Kidney glomerular epithelial cell (primary cell): ENCODE results near the gene ASXL2.
A peak's percentile ranks its signal among the peaks of the same experiment; 100 is the strongest.
"Not testable (repeated sequence)": the region's sequence is repeated elsewhere in the genome, so short reads cannot be mapped to it uniquely, and the experiment has no call there.

Experiments used
- DNase-seq: peaks from one replicate; lab custom pipeline; 2025; lab: John Stamatoyannopoulos, UW

Gene ASXL2

DNA sequence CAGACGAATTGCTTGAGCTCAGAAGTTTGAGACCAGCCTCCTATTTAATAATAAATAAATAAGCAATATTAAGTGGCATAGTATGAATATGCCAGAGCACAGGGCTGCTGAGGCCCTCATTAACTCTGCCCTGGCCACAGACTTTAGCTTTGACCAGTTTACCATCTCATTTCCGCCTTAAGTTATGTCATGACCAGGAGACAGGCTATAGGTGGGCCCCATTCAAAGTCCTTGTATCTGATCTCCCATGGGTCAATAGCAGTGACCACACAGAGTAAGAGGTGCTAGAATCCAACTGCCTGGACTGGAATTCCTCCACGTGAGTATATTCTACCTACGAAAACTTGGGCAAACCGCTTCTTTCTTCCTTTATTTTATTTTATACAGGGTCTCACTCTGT lies 13.4 kb upstream of the ASXL2 start:
- no peak for DNase-seq

DNA sequence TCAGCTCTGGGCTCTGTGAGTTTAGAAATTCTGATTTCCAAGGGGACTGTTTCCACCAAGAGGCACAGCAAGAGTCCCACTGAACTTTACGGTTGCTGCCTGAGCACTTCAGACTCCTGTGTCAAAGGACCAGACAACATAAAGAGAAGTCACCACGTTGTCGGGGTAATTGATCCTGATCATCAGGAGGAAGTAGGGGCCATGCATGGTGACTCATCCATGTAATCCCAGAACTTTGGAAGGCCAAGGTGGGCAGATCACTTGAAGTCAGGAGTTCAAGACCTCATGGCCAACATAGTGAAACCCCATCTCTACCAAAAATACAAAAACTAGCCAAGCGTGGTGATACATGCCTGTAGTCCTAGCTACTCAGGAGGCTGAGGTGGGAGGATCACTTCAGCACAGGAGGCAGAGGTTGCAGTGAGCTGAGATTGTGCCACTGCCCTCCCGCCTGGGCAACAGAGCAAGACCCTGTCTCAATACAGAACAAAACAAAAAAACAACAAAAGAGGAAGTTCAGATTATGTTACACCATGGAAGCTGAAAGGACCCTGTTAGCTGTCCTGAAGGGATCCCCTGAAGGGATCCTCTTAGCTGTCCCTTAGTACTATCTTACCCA lies 9.4 kb upstream of the ASXL2 start:
- no peak for DNase-seq

DNA sequence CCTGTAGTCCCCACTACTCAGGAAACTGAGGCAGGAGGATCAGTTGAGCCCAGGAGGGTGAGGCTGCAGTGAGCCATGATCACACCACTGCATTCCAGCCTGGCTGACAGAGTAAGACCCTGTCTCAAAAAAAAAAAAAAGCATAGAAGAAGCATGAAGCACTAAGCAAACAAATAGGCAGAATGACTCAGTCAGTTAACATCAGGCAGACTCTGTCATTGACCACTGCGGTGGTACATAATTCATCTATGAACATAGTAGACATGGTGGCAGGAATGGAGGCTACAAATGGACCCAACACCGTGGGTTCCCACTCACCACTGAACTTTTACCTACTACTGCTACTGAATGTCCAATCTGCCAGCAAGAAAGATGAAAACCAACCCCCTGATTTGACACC lies 7.6 kb upstream of the ASXL2 start:
- DNase-seq = peak; percentile 52

- DNase-seq = no peak
Observed at GRCh38 chr2:25881764-25882163, 3.5 kb upstream of the ASXL2 start.

DNA sequence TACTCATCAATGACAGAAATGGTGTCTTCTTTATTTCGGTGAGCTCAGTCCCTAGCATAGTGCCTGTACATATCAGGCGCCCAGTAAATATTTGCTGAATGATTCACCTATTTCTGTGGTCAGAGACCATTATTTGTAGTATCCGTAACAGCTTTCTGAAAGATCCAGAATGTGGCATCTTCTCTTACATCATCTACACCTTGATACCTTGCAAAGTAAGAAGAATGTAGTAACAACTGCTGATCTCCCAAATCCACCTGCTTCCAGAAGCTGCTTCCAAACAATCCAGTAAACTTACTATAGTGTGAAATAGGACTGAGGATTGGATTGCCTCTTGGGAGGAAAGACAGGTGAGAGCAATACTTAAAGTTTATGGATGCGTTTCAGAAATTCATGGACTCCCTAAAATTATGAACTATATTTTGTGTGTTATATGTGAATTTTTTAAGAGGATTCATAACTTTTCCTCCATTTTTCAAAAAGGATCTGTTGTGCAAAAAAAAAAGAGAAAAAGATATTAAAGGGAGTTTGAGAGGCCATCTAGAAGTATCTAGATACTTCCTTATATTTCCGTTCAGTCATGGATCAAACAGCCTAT lies 945 bp upstream of the ASXL2 start:
- DNase-seq = peak; percentile 63

- peak; percentile 40 for DNase-seq
Observed at GRCh38 chr2:25877431-25878360, 591 bp downstream of the ASXL2 start.

DNA sequence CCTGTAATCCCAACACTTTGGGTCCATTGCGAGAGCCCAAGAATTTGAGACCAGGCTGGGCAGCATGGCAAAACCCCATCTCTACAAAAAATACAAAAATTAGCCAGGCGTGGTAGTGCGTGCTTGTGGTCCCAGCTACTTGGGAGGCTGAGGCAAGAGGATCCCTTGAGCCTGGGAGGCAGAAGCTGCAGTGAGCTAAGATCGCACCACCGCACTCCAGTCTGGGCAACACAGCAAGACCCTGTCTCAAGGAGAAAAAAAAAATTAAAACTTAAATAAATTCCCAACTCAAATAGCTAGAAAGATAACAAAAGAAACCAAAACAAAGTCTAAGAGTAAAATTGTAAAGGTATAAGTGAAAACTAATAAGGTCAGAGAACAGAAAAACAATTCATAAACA lies 6.2 kb downstream of the ASXL2 start:
- no peak for DNase-seq

DNA sequence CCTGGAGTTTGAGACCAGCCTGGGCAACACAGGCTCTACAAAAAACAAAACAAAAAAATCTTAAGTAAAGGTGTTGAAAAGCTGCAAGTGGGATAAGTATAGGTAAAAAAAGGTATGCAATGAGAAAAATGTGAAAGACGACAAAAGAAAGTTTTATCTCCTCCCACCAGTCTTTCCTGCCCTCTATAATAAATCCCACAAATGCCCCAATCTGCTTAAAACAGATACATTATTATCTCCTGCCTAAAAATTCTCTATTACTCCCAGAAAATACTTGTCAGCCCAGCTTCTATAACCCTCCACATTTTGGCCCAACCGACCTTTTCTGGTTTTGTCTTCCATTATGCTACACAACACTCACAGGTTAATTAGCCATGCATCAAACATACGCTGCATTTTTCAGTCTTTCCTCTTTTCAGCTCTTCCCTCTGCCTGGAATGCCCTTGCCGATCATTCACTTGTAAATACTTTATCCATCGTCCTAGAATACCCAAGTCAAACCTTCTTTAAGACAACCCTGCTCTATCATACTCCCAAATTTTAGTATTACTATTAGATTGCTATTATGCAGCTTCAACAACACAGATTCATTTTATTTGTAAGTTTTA lies 10.8 kb downstream of the ASXL2 start:
- DNase-seq = no peak

DNA sequence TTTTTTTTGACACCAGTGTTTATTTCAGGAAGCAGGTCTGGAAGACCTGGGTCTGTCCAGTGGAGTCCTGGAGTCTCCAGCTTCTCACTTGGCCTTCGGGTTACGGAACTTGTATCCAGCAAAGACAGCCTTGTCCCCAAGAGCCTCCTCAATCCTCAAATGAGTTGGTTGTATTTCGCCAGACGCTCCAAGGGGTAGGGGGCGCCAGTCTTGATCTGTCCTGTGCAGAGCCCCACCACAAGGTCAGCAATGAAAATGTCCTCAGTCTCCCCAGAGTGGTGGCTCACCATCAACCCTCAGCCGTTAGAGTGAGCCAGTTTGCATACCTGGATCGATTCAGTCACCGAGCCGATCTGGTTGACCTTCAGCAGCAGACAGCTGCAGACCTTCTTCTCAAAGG lies 21.9 kb downstream of the ASXL2 start:
- DNase-seq = no peak

DNA sequence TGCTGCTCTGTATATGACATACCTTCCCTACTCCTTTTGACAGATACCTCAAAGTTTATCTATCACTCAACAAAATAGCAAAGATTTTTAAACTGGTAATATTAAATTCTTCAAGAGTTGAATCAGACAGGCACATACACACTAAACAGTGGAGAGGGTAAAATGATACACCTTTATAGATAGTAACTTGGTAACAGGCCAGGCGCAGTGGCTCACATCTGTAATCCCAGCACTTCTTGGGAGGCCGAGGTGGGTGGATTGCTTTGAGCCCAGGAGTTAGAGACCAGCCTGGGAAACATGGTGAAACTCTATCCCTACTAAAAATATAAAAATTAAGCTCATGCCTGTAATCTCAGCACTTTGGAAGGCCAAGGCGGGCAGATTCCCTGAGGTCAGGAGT lies 23.2 kb downstream of the ASXL2 start:
- DNase-seq = no peak

DNA sequence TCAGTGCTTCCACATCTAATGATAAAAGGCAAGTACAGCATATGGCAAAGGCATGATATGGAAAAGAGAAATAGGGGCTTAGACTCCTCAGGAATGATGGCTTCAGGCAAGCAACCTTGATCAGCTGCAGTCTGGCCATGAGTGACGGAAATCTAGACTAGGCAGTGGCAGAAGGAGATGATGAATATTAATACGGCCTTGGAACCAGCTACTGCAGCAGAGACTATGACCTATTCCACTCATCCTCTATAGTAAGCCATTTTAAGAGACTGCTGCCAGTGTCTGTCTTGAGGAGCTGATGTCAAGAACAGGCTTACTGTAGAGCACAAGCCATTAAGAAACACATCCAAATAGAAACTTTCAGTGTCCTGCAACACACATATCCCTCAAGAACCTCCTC lies 23.7 kb downstream of the ASXL2 start:
- no peak for DNase-seq

- no peak for DNase-seq
Observed at GRCh38 chr2:25853038-25853638, 25.1 kb downstream of the ASXL2 start.

- peak; percentile 70 for DNase-seq
Observed at GRCh38 chr2:25851740-25852503, 26.4 kb downstream of the ASXL2 start.

DNA sequence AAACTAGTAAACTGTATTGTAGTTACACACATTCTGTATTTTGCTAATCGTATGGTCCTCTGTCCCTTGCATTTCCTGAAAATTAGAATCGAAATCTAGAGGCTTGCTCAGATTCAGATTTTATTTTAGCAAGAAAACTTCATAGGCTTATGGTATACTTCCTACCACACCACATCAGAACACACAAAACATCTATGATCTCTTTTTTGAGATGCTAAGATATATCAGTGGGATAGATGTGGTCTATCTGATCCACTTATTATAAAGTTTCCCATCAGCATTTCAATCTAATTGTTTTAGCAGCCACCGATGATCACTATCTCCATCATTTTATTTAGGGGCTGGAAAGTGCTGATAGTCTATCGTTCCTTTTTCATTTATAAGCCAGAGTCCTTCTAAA lies 27.9 kb downstream of the ASXL2 start:
- not testable (repeated sequence) for DNase-seq

GRCh38 chr2:25849350-25849749 lies 28.9 kb downstream of the ASXL2 start:
- DNase-seq = not testable (repeated sequence)

- no peak for DNase-seq
Observed at GRCh38 chr2:25845843-25846505, 32.3 kb downstream of the ASXL2 start.

- no peak for DNase-seq
Observed at GRCh38 chr2:25844089-25844488, 34.2 kb downstream of the ASXL2 start.

- DNase-seq = no peak
Observed at GRCh38 chr2:25842155-25842554, 36.1 kb downstream of the ASXL2 start.

DNA sequence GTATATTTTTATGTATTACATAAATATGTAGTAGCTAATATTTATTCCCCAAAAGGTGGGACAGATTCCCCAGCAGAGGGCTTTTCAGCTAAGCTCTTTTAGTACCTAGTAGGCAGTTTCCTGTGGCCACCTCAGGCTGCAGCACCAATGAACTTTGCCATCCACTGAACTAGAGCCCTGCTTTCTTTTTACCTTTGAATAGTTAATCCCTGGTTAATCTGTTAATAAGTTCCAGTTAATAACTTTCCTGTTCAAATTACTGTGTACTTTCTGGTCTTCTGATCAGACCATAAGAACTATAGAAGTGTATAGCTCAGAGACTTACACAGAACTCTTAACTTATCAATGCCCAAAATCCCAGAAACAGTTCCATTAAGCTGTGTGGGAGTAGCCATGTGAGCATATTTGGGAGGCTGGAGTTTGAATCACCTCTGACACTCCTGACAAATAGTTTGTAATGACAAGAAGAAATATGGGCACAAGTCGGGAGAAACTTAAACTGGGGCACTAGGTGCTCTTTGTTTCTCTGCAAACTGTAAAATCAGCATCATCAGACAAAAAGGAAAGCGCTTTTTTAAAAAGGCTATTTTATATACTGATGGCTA lies 40.0 kb downstream of the ASXL2 start:
- DNase-seq = no peak

GRCh38 chr2:25835906-25836305 lies 42.4 kb downstream of the ASXL2 start:
- DNase-seq = no peak

- DNase-seq = peak; percentile 72
Observed at GRCh38 chr2:25833566-25833965, 44.7 kb downstream of the ASXL2 start.
